Hindlimb muscle (tissue), 1 donor: ENCODE results near the gene SMIM41. TPM values are rescaled to one million over a fixed set of nuclear protein-coding genes. Genes with fewer than 3 reads are reported as not detected.
A peak's percentile ranks its signal among the peaks of the same experiment; 100 is the strongest.

ENCODE experiments used
- DNase-seq: peaks from one replicate; pipeline ENCODE4 v3.0.0-alpha.2; 2013
- polyA plus RNA-seq: library from polyadenylated mRNA; unstranded; fragments of 120-200 nt; gene quantifications from one replicate; pipeline ENCODE4 v1.2.1, GENCODE V29; 2013; ENCODE audit not compliant: insufficient read length

Gene SMIM41
- polyA plus RNA-seq, 1 donor = not detected

DNA sequence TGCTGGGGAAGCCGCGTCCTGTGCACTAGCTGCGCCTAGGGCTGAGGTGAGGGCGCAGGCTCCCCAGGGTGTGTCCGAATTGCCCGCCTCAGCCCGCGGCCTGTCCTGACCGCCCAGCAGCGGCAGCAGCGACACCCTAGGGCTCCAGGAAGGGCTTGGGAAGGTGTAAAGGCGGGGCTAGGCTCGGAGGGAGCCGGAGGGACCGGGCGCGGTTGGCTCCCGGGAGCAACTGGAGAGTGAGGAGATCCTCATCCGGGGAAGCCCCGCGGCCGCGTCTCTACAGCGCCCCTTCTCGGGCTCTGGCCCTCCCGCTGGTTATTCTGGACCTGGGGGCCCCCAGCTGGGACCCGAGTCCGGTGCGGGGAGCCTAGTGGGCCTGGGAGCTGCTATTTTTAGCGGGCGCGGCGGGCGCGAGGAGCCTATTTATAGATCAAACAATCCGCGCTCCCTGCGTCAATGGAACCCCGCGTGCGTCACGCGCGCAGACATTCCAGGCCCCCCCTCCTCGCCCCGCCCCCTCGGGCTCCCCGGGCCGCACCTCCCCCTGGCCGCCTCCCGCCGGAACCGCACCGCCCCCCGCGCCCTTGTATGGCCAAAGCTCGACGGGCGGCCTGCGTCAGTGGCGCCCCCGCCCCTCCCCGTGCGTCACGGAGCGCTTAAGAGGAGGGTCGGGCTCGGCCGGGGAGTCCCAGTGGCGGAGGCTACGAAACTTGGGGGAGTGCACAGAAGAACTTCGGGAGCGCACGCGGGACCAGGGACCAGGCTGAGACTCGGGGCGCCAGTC lies 28.6 kb upstream of the SMIM41 start, which contains the start of gene NR4A1:
NR4A1 (plus strand) TSS at position 685 of the 784 bp plus-strand sequence. CDS start 2,887 bp downstream, outside the sequence.
- peak; percentile 97 for DNase-seq

DNA sequence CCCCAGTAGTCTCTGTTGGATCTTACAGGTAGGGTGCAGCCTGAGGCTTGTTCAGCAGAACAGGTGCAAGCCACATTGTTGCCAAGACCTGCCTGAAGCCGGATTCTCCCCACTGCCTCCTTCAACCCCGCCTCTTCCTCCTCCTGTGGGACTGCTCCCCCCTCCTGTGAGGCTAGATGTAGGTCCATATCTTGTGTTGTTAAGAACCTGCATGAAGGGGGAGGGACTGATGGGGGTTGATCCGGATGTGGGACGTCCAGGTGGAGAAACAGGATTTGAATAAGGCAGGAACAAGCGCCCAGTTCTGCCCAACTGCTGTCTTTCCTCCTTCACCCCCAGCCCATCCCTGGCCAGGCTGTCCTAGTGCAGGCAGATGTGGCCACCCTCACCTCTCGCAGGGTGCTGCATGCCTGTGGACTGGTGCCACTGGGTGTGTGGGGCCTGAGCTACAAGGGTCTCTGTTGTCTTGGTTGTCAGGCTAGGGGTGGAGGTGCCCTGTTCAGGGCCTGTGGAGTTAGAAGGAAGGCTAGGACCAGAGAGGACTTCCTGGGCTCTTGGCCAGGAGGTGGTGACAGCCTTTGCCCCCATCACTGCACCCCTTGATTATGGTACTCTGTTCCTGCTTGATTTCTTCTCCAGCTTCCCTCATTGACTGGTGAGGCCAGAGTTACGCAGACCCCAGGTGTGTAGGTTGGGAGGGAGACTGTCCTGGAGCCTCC lies 26.9 kb upstream of the SMIM41 start:
- no peak for DNase-seq

DNA sequence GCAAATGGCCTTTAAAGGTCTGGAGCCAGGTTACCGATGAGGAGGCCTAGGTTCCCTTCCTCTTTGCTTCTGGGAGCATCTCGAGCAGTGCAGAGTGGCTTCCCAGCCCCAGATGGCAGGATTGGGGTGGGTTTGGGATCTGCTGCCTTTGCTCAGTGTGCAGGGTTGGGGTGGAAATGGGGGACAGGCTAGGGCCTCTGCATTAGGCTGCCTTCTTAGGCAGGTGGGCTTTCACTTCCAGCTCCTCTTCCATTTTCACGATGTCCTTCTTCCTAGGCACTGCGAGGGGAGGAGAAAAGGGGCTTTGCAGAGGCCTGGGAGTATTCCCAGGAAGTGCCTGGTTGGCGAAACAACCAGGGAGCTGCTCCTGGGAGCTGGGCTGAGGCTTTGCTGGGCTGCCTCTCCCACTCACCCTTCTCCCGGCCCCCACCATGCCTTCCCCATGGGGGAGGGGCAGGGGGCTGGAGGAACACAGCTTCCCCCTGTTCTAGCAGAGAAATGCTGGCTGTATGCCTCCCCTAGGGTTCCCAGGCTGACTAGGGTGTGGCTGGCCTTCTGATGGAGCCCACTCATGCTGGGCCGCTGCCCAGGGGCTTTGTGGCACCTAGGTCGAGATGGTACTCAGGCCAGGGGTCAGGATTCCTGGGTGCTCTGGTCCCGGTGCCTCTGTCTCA lies 25.8 kb upstream of the SMIM41 start:
- no peak for DNase-seq

DNA sequence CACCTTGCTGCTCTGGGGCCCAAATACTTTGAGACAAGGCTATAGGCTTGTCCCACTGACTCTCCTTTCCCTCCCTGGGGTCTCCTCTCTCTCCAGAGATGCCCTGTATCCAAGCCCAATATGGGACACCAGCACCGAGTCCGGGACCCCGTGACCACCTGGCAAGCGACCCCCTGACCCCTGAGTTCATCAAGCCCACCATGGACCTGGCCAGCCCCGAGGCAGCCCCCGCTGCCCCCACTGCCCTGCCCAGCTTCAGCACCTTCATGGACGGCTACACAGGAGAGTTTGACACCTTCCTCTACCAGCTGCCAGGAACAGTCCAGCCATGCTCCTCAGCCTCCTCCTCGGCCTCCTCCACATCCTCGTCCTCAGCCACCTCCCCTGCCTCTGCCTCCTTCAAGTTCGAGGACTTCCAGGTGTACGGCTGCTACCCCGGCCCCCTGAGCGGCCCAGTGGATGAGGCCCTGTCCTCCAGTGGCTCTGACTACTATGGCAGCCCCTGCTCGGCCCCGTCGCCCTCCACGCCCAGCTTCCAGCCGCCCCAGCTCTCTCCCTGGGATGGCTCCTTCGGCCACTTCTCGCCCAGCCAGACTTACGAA lies 25.2 kb upstream of the SMIM41 start:
- DNase-seq = no peak

DNA sequence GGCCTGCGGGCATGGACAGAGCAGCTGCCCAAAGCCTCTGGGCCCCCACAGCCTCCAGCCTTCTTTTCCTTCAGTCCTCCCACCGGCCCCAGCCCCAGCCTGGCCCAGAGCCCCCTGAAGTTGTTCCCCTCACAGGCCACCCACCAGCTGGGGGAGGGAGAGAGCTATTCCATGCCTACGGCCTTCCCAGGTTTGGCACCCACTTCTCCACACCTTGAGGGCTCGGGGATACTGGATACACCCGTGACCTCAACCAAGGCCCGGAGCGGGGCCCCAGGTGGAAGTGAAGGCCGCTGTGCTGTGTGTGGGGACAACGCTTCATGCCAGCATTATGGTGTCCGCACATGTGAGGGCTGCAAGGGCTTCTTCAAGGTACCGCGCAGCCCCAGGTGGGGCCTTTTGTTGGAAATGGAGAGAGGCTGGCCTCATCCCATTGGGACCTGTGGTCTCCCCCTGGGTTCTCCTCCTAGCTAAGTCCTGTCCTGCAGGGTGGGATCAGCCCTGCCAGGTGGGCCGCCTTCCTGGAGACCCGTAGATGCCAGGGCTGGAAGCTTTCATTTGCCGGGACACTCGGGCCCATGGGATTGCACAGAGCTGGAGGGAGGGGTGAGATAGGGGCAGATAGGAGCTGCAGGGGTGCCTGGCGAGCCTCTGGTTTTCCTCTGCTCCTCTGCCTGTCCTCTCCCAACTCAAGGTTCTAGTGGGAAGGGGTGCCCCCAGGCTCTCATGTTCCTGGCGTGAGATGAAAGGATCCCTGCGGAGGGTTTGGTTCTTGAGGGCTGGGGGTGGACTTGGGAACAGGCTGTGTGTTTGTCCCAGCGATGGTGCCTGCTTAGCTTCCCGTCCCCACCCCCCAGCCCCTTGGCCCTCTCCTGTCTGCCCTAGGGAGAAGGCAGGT lies 24.4 kb upstream of the SMIM41 start:
- no peak for DNase-seq

DNA sequence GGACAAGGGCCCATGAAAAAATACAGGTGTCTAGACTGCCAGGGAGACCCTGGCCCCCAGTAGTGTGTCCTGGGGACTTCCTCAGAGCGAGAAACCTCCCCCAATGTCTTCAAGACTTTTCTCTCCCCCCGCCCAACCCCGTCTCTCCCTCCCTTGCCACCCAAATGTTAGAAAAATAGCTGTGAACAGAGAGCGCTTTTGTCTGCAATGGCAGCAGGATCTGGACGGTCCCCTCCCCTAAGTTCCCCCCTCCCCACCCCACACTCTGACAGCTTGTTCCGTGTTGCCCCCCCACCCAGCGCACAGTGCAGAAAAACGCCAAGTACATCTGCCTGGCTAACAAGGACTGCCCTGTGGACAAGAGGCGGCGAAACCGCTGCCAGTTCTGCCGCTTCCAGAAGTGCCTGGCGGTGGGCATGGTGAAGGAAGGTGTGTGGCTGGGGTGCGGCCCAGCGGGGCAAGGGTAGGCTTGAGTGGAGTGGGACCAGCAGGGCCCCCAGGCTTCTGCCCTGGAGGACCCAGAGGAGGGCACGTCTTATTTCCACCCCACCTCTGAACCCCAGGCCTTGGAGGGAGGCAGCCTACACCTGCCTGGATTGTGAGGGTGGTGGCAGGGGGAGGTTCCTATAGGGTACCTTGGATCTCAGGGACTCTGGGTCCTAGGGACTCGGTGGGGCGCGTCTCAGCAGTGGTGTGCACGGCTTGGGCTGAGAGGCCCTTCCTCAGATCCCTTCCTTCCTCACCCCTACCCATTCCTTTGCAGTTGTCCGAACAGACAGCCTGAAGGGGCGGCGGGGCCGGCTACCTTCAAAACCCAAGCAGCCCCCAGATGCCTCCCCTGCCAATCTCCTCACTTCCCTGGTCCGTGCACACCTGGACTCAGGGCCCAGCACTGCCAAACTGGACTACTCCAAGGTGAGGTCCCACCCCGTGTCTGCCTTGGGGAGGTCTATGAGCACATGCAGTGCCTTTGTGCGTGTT lies 23.5 kb upstream of the SMIM41 start:
- DNase-seq = no peak

DNA sequence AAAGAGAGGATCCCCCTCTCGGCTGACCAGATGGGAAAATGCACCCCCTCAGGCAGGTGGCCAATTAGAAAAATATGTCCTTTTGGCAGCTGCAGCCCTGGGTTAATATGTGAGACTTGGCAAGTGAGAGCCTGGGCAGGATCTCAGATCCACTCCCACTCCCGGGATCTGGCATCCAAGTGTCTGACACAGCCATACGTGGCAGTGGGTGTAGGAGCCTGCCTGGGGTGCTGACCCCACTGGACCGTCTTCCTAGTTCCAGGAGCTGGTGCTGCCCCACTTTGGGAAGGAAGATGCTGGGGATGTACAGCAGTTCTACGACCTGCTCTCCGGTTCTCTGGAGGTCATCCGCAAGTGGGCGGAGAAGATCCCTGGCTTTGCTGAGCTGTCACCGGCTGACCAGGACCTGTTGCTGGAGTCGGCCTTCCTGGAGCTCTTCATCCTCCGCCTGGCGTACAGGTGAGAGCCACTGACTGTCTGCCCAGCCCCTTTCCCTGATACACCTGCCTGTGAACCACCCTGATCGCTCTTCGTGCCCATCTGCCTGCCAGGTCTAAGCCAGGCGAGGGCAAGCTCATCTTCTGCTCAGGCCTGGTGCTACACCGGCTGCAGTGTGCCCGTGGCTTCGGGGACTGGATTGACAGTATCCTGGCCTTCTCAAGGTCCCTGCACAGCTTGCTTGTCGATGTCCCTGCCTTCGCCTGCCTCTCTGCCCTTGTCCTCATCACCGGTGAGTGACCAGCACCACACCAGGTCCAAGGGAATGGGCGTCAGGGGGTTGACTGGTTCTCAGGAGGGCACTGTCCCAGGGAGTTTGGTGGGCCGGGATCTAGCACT lies 22.5 kb upstream of the SMIM41 start:
- no peak for DNase-seq

DNA sequence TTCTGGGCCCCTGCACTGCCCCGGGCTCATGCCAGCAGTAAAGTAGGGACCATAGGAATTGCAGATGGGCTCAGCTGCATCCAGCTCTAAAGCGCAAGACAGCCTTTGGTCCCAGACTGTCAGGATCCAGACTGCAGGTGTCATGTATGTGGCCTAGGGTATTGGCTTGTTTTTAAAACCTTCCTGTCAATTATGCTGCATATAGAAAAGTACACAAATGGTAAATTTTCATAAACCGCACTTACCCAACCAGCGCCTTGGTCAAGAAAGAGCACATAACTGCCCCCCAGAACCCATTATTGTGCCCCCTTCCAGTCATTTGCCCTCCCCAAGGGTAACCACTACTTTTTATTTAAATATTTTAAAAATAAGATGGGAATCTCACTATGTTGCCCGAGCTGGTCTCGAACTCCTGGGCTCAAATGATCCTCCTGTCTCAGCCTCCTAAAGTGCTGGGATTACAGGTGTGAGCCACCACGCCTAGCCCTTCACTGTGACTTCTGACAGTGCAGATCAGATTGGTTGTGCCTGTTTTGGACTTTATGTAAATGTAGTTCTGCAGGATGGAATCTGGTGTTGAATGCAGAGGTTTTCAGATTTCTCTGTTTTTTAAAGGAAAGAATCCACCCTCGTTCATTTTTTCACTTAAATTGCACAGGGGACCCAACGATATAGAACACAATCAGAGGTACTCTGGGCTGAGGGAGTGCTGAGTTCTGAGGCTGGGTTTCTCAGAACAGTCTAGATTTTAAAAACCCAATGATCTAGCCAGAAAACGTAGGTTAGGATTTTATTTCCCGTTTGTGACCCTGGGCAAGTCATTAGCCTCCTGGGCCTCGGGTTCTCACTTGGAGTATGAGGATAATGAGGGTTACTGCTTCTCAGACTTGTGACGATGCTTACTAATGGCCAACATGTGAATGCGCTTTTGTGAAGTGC lies 21.6 kb upstream of the SMIM41 start:
- no peak for DNase-seq

DNA sequence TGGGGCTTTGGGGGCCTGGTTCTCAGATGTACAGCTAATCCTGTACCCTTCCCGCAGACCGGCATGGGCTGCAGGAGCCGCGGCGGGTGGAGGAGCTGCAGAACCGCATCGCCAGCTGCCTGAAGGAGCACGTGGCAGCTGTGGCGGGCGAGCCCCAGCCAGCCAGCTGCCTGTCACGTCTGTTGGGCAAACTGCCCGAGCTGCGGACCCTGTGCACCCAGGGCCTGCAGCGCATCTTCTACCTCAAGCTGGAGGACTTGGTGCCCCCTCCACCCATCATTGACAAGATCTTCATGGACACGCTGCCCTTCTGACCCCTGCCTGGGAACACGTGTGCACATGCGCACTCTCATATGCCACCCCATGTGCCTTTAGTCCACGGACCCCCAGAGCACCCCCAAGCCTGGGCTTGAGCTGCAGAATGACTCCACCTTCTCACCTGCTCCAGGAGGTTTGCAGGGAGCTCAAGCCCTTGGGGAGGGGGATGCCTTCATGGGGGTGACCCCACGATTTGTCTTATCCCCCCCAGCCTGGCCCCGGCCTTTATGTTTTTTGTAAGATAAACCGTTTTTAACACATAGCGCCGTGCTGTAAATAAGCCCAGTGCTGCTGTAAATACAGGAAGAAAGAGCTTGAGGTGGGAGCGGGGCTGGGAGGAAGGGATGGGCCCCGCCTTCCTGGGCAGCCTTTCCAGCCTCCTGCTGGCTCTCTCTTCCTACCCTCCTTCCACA lies 20.7 kb upstream of the SMIM41 start:
- no peak for DNase-seq

DNA sequence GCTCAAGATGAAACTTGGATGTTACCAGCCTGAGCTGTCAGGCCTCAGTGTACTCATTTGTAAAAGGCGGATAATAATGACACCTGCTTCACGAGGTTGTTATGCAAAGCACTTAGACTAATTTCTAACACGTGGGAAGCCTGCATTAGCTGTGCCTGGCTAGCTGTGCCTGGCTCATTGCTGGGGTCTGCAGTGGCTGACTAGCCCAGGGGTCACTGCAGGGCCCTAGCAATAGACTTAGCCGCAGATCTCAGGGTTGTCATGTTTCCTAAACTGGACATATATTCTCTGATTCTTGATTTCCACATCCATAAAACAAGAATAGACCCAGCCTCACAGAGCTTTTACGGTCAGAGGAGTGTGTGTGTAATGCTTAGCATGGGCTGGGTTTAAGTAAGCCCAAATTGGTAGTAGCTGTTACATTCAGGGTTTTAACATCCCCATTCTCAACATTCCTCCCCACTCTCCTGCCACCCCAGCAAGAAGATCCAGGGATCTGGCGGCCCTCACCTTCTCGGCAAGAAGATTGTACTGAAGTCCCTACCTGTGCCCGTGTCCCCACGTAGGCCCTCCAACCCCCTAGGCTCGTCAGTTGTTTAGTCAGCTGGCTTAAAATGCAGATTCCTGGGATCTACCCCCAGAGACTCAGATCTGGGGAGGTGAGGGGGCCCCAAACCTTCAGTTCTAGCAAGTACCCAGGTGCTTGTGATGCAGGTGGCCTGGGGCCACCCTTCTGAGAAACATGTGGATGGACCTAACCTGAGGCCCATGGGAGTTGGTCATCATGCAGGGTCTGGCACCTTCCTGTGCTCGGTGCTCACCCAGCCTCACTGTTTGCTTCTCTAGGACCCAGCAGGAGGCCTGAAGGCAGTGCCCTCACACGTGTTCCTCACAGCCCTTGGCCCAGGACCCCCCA lies 19.7 kb upstream of the SMIM41 start:
- no peak for DNase-seq

DNA sequence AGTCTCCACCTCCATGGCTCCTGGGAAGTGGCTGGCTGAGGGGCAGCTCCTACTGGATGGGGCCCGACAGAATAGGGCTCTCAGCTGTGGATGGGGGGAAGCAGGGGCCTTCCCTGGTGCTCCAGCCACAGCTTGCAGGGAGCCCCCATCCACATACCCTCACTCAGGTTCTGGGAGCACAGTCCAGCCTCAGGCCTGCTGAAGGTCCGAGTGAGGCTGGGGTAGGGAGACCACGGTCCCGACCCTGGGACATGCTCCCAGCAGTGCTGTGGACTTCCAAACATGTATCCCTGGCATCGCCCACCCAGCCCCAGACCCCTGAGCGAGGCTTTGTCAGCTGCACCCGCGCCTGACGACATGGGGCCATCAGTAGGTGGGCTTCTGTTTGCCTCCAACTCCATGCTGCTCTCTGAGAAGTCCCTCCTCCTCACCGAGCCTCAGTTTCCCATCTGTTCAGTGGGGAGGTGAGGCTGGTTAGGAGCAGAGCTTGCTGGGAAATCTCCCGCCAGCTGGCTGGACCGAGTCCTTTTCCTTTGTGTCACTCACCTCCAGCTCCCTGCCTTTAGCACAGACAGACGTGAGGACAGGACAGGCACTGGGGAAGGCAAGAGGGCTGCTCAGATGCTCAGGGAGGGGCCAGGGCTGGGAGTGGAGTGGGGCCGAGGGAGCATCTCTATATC lies 18.9 kb upstream of the SMIM41 start:
- no peak for DNase-seq

DNA sequence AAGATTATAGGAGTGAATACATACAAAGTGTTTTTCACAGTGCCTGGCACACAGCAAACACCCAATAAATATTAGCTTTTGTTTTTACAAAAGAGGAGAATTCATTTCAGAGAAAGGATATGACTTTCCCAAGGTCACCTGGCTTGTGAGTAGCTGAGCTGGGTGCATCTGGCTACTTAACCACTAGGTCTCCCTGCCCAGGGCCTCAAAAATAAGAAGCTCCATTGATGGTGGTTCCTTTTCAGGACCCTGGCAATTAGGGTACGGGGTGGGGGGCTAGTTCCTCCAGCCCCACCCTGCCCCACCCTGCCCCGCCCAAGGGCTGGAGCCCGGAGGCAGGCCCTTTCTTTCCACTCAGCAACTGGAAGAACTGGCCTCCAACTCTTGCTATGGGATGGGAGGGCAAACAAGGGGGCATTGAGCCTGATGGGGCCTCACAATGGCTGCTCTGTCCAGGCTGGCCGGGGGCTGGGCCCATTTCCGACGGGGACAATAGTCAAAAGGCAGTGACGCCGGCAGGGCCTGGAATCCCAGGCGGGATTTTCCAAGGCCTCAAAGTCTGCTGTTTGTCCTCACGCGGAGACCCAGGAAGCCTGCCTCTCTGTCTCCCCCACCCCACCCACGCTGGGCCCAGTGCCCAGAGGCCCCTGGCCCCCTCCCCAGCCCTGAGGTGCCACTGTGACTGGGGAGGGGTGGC lies 17.9 kb upstream of the SMIM41 start:
- no peak for DNase-seq

DNA sequence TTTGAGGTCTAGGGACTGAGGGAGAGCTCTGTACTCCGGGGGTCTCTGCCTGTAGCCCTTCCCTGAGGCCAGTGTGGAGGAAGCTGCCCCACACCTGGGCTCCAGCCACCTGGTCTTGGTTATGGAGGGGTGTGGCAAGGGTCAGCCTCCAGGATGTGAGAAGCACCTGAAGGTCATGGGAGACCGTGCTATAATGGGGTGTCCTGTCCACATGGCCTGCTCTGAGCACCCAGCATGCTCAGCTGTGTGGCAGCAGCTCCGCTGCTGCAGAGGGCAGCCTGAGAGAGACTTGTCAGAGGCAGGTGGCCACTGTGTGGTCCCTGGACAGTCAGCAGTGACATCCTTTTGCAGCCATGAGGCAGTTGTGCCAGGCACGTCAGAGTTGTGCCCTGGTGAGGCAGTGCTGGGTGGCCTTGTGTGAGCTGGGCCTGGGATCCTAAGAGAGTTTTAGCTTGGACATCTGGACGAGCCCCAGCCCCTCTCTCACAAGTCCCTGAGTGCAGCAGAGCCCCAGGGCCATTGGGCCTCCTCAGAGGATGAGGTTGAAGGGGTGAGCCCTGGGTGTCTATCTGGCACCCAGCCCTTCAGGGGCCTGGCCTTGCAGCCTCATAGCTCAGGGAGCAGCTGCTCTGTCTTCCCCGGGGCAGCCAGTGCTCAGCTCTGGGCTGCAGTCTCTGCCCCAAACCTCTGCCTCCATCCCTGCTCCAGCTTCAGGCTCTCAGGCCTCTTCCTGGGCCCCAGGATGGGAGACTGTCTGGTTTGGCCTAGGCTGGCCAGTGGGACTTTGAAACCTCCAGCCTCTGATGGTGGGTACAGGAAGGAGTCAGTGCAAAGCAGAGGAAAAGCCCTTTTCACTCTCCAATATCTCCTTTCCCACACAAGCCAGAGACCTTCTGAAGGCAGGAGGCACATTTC lies 17.1 kb upstream of the SMIM41 start:
- DNase-seq = no peak
